Stimulated activated CD4-positive, alpha-beta T cell treated with anti-CD3 and anti-CD28 coated beads, Interleukin-12 subunit alpha, Interleukin-12 subunit beta, amount 100 ng/mL, for 4 hours (primary cell): ENCODE data around the gene EFL1.
"Not testable (repeated sequence)": the region's sequence is repeated elsewhere in the genome, so short reads cannot be mapped to it uniquely, and the experiment has no call there.

Source experiments
- DNase-seq: peaks from one replicate; pipeline ENCODE4 v3.0.0-alpha.2; 2020

EFL1 gene

DNA sequence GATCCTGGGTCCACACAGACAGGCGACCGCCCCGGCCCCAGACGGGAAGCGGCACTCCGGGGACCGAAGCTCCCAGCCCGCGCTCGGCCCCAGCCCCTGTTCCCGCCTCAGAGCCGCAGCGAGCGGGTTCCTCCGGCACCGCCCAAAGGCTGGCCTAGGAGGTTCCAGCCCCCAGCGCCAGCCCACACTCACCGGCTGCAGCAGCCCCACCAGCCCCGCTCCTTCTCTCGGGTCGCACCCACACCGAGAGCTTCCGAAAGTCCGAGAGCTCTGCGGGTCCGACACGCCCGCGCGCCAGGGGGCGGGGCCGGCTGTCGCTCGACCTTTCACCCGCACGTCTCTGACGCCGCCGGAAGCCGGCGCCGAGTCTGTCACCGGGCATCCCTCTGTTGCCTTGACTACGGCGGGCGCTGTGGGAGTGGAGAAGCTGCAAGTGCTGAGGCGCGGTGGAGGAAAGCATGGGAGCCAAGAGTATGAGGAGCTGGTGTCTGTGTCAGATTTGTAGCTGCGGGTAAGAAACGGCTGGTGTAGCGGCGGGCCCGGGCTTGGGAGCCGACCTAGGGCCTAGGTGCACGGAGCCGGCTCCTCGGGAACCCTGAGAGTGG, at the start of gene EFL1, which contains the start of gene SAXO2:
EFL1 (minus strand) TSS at position 313 of the 605 bp plus-strand sequence. CDS start 956 bp downstream, outside the sequence.
SAXO2 (plus strand) TSS at position 397 of the 605 bp plus-strand sequence; CDS start at position 459, 62 bp downstream.
- DNase-seq = peak; percentile 91

DNA sequence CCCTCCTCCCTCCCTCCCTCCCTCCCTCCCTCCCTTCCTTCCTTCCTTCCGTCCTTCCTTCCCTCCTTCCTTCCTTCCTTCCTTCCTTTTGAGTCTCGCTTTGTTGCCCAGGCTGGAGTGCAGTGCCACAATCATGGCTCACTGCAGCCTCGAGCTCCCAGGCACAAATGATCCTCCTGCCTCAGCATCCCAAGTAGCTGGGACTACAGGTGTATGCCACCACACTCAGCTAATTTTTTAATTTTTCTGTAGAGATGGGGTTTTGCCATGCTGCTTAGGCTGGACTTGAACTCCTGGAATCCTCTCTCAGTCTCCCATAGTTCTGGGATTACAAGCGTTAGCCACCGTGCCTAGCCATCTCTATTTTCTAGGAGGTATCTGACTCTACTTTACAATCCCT, 48.8 kb upstream of the EFL1 start:
- DNase-seq = not testable (repeated sequence)

DNA sequence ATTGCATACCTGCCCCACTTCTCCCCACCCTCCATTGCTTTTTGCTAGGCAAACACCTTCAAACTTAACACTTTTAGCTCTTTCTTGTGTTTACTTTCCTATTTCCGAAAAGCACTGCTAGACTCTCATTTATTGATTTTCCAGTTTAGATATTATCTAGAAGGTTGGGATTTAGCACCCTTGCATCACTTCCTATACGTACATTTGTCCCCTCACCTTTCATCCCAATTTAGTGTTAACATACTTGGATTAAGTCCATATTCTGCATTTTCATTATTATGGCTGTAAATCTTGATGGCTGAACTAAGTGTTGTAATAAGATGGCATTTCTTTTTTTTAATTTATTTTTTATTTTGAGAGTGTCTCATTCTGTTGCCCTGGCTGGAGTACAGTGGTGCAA, 47.3 kb upstream of the EFL1 start:
- DNase-seq = no peak

DNA sequence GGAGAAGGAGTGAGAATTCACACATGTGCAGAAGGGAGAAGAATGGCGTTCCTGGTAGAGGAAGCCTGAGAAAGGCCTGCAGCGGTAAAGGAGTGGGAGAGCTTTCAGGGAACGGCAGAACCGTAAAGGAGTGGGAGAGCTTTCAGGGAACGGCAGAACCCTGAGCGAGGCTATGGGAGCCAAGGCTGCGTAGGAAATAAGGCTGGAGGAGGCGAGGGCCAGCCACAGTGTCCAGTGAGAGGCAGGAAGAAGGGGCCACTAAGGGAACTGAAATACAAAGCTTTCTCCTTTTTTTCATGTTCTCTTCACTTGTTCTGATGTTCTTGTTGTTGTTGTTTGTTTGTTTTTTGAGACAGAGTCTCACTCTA, 45.2 kb upstream of the EFL1 start:
- DNase-seq = no peak

DNA sequence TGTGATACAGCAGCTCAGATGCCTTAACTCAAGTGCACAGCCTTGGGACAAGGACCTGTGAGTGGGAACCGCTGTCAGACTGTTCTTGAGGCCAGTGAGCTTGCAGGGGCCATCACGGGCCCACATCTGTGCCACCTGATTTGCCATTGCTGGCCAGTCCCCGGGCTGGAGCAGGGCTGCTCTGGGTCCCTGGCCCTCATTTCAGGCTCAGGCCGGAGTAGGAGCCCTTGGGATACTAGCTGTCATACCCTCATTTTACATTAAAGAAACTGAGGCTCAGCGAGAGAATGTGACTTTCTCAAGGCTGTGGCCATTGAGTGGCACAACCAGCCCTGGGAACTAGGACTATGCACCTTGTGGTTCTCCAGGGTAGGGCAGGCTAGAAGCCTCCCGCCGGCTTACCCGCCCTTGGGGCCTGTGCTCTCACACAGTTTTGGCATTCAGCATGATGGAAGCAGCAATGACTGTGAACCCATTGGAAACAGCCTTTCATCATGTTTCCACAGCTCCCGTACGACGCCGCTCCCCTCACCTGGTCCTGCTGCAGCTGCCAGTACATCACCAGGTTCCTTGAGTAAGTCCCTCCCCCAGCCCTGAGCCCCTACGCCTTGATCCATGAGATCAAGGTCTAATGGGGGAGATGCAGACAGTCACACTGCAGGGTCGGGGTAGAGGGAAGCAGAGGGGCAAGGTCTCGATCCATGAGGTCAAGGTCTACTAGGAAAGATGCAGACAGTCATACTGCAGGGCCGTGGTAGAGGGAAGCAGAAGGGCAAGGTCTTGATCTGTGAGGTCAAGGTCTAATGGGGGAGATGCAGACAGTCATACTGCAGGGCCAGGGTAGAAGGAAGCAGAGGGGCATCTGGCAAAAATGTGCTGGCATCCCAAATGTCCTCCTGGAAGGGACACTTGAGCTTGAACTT, 44.5 kb upstream of the EFL1 start:
- DNase-seq = no peak

DNA sequence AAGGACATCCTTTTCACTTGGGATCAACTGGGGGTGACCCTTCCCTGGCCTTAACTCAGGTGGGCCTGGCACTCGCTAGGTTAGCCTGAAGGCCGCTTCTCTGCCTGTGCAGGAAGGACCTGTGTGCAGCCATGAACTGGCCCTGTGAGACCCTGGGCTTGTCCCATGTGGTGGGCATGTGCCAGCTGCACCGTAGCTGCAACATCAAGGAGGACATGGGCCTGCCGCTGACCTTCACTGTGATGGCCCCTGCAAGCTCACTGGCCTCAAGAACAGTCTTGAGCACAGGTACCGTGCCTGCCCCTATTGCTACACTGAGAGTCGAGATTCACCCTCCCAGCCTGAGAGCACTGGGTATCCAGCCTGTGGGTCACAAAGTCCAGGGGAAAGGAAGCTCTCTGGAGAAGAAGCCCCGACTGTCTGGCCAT, 43.1 kb upstream of the EFL1 start:
- no peak for DNase-seq

DNA sequence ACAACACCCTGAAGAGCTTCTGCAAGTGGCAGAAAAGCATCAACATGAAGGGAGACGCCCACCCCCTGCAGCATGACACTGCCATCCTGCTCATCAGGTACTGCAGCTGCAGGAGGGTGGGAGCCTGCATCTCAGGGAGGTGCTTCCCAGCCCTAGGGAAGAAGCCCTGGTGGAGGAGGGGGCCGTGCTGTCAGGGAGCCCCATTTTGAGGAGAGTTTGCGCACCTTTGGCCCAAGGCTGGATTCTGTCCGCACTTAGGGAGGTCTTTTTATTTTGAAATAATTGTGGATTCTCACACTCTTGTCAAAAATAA, 42.2 kb upstream of the EFL1 start:
- no peak for DNase-seq

DNA sequence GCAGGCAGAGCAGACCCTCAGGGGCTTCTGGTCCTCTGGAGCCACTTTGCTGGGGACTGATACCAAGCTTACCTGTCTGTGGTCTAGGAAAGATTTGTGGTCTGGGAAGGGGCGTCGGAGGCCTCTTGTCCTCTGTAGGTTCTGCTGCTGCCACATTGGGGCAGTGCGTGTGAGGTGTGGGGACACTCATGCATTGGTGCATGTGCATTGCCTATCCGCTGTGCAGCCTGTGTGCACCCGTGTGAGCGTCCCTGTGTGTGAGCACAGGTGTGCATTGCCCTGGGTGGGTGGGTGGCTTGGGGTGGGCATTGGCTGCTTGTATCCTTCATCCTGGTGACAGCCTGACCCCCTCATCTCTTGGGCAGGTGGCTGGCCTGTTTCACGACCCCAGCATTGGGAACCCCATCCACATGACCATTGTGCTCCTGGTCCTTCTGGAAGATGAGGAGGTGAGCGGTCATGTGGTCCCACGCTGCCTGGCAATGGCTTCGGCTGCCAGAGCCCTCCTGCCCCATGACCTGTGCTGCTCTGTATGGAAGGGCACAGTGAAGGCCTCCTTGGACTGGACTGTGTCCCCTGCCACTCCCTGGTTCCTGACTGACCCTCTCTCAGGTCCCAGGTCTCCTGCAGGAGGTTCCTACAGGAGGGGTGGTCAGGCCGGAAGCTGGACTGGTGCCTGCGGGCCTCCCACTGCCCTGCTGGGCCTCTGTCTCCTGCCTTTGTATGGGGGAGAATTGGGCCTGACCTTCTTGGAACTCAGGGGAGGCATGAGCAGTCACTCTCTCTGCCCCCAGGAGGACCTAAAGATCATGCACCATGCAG, 41.6 kb upstream of the EFL1 start:
- DNase-seq = no peak

DNA sequence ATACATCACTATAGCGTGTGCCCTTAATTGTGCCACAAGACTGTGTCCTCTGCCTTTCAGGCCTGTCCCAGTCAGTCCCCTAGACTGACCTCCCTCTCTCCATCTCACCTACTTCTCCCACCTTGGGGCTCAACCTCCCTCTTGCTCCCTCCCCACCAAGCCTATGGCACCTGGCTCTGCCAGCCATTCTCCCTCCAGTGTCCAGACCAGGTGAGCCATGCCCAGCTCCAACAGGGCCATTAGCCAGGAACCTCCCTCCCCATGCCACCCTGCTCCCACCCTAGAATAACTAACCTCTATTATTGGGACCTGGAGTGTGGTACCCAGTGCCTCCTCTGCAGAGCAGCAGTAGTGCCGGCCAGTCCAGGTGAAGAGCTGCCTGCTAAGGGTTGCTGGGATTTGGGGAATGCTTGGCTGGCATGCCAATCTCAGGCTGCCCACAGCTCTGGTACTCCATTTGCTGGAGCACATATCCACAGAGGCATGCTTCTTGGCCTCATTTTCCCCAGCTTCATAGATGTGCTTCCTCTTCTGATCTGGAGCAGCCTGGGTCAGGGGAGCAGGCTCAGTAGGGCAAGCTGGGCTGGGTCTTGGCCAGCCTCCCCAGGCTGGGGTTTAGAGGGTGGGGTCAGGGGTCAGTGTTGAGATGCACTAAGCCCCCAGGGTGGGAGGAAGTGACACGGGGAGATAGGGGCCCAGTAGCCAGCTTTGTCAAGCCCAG, 38.9 kb upstream of the EFL1 start:
- DNase-seq = no peak

DNA sequence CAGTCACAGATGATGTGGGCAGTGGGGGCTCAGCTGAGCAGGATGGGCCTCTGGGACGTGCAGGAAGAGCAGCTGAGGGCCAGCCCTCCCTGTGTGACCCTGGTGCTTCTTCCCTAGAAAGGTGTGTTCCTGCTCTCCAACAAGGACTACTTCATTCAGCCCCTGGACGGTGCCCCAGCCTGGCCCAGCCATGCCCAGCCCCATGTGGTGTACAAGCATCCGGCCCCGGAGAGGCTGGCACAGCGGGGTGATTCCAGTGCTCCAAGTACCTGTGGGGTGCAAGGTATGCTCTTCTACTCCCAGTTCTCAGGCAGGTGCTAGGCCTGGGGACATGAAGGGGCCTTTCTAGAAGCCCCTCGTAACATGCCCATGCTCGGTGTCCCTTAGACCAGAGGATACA, 38.3 kb upstream of the EFL1 start:
- no peak for DNase-seq

DNA sequence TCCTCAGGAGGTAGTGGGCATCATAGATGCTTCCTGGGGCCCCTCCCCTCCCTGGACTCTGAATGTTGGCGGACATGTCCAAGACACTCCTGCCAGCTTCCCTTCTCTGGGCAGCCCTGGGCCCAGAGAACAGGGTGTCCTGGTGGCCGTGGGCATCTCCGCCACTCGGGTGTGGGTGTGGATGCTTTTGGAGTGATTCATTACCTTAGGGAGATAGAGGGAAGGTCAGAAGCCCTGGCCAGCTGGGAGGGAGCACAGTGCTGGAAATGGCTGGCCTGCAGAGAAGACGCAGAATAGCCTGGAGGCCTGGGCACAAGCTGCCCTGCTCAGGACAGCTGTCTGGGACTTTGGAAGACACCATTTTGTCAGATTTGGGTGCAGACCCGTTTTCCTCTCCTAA, 37.8 kb upstream of the EFL1 start:
- not testable (repeated sequence) for DNase-seq

DNA sequence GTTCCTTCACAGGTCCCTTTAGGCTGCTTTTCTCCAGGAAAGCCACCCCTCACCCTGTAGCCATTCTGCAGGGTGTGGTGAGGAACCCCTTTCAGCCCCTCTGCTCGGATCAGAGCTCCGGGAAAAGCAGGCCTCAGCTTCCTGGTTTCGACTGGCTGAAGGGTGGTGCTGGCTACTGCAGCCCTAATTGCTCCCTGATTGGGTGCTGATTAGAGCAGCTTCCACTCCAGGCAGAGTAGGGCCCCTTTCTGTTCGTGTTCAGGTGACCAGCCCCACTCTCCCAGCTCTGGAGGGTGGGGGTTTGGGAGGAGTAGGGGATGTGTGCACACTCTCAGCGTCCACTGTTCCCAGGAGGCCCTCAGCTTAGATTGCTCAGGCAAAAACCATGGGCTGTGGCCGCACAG, 37.0 kb upstream of the EFL1 start:
- not testable (repeated sequence) for DNase-seq

DNA sequence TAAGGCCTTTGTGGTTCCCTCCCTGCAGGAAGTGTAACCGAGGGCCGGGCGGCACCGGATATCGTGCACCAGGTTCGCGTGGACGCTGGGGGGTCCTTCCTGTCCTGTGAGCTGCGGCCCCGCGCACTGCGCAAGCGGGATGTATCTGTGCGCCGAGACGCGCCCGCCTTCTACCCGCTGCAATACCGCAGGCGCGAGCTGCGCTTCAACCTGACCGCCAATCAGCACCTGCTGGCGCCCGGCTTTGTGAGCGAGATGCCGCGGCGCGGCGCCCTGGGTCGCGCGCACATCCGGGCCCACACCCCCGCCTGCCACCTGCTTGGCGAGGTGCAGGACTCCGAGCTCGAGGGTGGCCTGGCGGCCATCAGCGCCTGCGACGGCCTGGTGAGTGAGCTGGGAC, 36.0 kb upstream of the EFL1 start:
- peak; percentile 34 for DNase-seq

DNA sequence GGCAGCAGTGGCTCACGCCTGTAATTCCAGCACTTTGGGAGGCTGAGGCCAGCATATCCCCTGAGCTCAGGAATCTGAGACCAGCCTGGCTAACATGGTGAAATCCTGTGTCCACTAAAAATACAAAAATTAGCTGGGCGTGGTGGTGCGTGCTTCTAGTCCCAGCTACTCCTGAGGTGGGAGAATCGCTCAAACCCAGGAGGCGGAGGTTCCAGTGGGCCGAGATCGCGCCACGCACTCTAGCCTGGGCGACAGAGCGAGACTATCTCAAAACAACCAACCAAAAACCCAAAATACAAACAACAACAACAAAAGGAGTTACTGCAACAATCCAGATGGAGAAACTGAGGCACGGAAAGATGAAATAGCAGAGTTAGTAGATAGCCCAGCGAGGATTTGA, 35.5 kb upstream of the EFL1 start:
- no peak for DNase-seq

DNA sequence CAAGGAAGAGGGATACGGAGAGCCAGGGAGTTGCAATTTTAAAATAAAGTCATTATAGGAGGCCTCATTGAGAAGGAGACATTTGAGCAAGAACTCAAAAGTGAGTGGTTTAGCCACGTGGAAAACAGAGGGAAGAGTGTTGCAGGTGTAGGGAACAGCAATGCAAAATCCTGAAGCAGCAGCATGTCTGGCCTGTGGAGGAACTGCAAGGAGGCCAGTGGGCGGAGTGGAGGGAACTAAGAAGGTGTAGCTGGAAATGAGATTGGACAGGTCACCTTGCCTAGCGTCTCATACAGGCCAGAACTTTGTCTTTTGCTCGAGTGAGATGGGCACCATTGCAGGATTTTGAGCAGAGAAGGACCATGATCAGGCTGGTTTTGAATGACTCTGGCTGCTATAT, 35.0 kb upstream of the EFL1 start:
- no peak for DNase-seq

DNA sequence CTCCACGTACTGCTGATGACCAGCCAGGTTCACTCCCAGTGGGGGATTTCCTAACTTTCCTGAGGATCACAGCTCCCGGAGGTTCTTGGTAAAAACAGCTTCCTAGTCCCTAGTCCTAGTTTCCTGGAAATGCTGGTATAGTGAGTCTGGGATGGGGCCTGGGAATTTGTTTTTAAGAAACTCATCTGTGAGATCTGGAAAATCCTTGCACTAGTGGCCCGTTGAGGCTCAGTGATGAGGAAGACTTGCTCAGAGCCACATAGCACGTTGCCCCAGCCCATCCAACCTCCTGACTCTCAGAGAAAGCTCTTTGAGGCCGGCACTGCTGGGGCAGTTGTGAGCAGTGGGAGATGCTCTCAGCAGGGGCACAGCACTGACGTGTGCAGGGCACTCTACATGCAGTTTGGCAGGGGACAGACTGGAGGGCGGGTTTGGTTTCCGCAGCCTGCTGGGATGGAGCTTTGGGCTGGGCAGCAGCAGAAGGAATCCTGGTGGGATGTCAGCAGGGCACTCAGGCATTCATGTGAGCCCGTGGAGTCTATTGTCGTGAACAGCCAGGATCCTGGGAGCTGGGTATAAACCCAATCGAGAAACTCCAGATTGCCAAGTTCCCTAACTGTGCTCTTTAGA, 31.6 kb upstream of the EFL1 start:
- no peak for DNase-seq

DNA sequence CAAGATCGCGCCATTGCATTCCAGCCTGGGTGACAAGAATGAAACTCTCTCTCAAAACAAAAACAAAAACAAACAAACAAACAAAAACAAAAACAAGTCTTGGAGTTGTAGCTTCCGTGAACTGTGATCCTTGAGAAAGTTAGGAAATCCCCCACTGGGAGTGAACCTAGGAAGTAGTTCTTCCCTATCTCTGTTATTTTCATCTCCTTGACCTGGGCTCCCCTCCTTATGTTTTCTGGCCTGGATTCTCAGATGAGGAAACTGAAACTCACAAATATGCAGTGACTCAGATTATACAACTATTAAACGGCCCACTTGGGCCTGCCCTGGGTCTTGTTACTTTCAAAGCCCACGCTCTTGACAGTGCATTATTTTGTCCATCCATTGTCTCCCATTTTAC, 29.7 kb upstream of the EFL1 start:
- DNase-seq = no peak

DNA sequence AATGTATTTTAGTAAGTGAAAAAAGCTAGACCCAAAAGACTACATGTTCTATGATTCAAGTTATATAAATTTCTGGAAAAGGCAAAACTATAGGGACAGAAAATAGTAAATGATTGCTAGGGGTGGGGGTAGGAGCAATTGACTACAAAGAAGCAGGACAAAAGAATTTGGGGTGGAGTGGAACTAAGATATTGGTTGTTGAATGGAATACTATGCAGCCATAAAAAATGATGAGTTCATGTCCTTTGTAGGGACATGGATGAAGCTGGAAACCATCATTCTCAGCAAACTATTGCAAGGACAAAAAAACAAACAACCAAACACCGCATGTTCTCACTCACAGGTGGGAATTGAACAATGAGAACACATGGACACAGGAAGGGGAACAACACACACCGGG, 25.7 kb upstream of the EFL1 start:
- not testable (repeated sequence) for DNase-seq

DNA sequence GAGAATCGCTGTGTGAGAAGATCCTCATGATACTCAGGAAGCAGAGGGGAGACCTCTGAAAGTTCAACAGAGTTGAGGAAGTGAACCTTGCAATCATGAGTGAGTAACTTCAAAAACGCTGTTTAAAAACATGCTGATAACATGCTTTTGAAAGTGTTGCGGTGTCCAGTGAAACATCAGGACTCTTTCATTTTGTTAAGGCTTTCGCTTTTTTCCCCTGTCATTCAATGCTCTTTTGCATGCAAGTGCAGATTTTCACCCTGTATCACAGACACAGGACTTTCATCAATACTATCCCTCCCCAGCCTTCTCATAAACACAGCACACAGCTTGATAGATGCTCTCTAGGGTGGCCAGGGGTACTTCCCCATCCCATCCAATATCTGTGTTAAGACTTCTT, 23.9 kb upstream of the EFL1 start:
- DNase-seq = not testable (repeated sequence)

DNA sequence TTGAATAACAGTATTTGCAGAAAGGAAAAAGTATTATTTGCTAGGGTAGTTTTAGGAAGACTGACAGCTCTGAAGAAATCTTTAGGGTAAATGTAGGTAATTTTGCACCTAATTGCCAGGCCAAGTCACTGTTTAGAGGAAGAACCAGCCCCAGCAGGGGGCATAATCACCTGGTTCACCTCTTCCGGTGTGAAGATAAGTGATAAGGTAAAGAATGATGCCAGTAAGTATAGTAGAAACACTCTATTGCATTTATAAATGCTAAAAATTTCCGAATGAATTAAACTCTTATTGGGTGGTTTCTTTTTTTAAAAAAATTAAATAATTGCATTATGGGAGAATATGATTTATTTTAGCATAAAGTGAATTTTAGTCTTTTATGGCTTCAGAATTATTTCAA, 21.8 kb upstream of the EFL1 start:
- not testable (repeated sequence) for DNase-seq

DNA sequence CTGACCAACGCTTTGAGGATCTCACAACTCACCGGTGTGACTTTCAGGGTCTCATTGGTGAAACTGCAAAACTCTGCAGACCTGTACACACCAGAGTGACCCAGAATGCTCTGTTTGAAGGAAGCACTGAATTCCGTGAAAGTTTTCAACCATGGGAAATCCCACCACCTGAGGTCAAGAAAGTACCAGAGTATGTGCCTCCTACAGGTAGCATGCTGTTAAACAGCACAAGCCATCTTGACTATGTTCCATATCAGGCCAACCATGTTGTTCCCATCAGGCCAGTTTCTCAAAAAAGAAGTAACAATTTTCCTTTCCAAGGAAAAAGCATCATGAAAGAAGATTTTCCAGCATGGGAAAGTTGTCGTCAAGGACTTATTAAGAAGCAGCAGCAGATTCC, 19.9 kb upstream of the EFL1 start:
- not testable (repeated sequence) for DNase-seq

DNA sequence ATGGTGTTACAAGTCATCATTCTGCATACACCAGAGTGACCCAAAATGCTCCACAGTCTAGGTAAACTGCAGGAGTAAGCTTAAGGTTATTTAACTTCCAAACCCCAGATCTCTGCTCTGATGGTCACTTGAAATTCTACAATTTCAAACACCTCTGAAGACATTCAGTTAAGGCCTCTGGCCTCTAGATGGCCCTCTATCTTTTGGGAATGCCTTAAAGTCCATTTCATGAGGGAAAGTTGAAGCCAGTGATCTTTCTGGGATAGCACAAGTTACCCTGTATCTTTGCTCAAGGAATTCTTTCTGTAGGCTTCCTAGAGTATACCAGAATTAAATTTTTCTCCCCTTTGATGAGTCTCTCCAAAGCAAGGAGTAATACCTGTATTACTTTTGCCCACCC, 18.7 kb upstream of the EFL1 start:
- not testable (repeated sequence) for DNase-seq
